NCI-H748 (cell line): Measurements from ENCODE around the gene B3GNT9.
A peak's percentile ranks its signal among the peaks of the same experiment; 100 is the strongest.

Experiments
- DNase-seq: peaks from one replicate; lab custom pipeline; 2025; ENCODE audit not compliant: unreplicated experiment; lab: John Stamatoyannopoulos, UW

B3GNT9 gene

GRCh38 chr16:67169011-67169451 is 18.2 kb upstream of the B3GNT9 start:
- DNase-seq, result no peak

- DNase-seq, result no peak
Measured at GRCh38 chr16:67167588-67167987, 16.8 kb upstream of the B3GNT9 start.

GRCh38 chr16:67166598-67167168 is 15.9 kb upstream of the B3GNT9 start:
- no peak for DNase-seq

GRCh38 chr16:67166110-67166547 is 15.3 kb upstream of the B3GNT9 start:
- no peak for DNase-seq

GRCh38 chr16:67165121-67166078 is 14.6 kb upstream of the B3GNT9 start:
- no peak for DNase-seq

- peak; percentile 50 for DNase-seq
Measured at GRCh38 chr16:67164599-67165061, 13.8 kb upstream of the B3GNT9 start, which contains the start of gene HSF4. Gene HSF4, plus strand, starts transcription at chr16:67164745. Its CDS starts 67 bp downstream, at chr16:67164812.

- peak; percentile 62 for DNase-seq
Measured at GRCh38 chr16:67163999-67164558, 13.3 kb upstream of the B3GNT9 start.

GRCh38 chr16:67163164-67163998 is 12.6 kb upstream of the B3GNT9 start:
- DNase-seq, result peak; percentile 93

GRCh38 chr16:67162506-67163163 is 11.8 kb upstream of the B3GNT9 start:
- DNase-seq, result no peak

GRCh38 chr16:67161595-67162058 is 10.8 kb upstream of the B3GNT9 start:
- no peak for DNase-seq

GRCh38 chr16:67158637-67159600 is 8.1 kb upstream of the B3GNT9 start:
- peak; percentile 51 for DNase-seq

GRCh38 chr16:67157892-67158635 is 7.3 kb upstream of the B3GNT9 start:
- no peak for DNase-seq

GRCh38 chr16:67157106-67157748 is 6.4 kb upstream of the B3GNT9 start:
- DNase-seq, result no peak

- DNase-seq, result no peak
Measured at GRCh38 chr16:67156143-67156844, 5.5 kb upstream of the B3GNT9 start.

GRCh38 chr16:67155295-67156142 is 4.7 kb upstream of the B3GNT9 start:
- DNase-seq, result peak; percentile 81

GRCh38 chr16:67154578-67155294 is 3.9 kb upstream of the B3GNT9 start:
- peak; percentile 3 for DNase-seq
